DMS153 treated with DMSO at 0.1 percent for 48 hours (cell line): ENCODE results near the gene THRA.
A peak's percentile ranks its signal among the peaks of the same experiment; 100 is the strongest.
"Not testable (repeated sequence)": the region's sequence is repeated elsewhere in the genome, so short reads cannot be mapped to it uniquely, and the experiment has no call there.

Source experiments
- DNase-seq: peaks from one replicate; lab custom pipeline; 2025; ENCODE audit not compliant: unreplicated experiment; lab: John Stamatoyannopoulos, UW

Gene THRA

GRCh38 chr17:40112191-40112711 lies 49.5 kb downstream of the THRA start:
- no peak for DNase-seq

- no peak for DNase-seq
These were observed 49.9 kb downstream of the THRA start for GRCh38 chr17:40112718-40113109.

- peak; percentile 95 for DNase-seq
These were observed 50.5 kb downstream of the THRA start for GRCh38 chr17:40113110-40113906.

- DNase-seq, result no peak
These were observed 51.1 kb downstream of the THRA start for GRCh38 chr17:40113907-40114245.

- DNase-seq, result no peak
These were observed 52.3 kb downstream of the THRA start for GRCh38 chr17:40115101-40115436.

- peak; percentile 37 for DNase-seq
These were observed 58.7 kb downstream of the THRA start, which contains the start of gene MSL1 for GRCh38 chr17:40121181-40122135. MSL1 (plus strand) TSS chr17:40121971; CDS start chr17:40122613, 642 bp downstream.

- no peak for DNase-seq
These were observed 59.6 kb downstream of the THRA start for GRCh38 chr17:40122136-40122998.

GRCh38 chr17:40122999-40123810 lies 60.4 kb downstream of the THRA start:
- DNase-seq, result peak; percentile 14

GRCh38 chr17:40123811-40124114 lies 61.0 kb downstream of the THRA start:
- DNase-seq, result no peak

- DNase-seq, result no peak
These were observed 61.7 kb downstream of the THRA start for GRCh38 chr17:40124279-40125141.

GRCh38 chr17:40129498-40129897 lies 66.7 kb downstream of the THRA start:
- DNase-seq, result no peak

GRCh38 chr17:40130352-40131042 lies 67.7 kb downstream of the THRA start:
- no peak for DNase-seq

GRCh38 chr17:40134184-40134583 lies 71.4 kb downstream of the THRA start:
- no peak for DNase-seq

GRCh38 chr17:40135817-40136216 lies 73.1 kb downstream of the THRA start:
- no peak for DNase-seq

GRCh38 chr17:40139566-40140058 lies 76.8 kb downstream of the THRA start:
- no peak for DNase-seq

- DNase-seq, result not testable (repeated sequence)
These were observed 80.4 kb downstream of the THRA start for GRCh38 chr17:40143166-40143565.
